Measurements from ENCODE around the gene HMGCLL1.

Gene HMGCLL1

GRCh38 chr6:55397986-55398385 lies 181.0 kb downstream of the HMGCLL1 start:
- no peaks in the 10 kb centered on the region for H3K79me2 ChIP-seq (ENCODE audit: control insufficient read depth, insufficient read depth, low read length, unreplicated experiment)
- no peaks in the 10 kb centered on the region for H3K36me3 ChIP-seq (ENCODE audit: insufficient read depth, low read length)
- H3K27ac ChIP-seq (ENCODE audit: low read depth, low read length): no peak overlapping the region
- H3K27me3 ChIP-seq (ENCODE audit: insufficient read depth, low read length): peaks cover 19% of the 10 kb centered on the region
- H2AFZ ChIP-seq (ENCODE audit: low read length, unreplicated experiment): no peak overlapping the region
- H3K4me3 ChIP-seq (ENCODE audit: low read depth, low read length): no peak overlapping the region
- no peaks in the 10 kb centered on the region for H3K4me1 ChIP-seq (ENCODE audit: control insufficient read depth, insufficient read depth, low read length, unreplicated experiment)

DNA sequence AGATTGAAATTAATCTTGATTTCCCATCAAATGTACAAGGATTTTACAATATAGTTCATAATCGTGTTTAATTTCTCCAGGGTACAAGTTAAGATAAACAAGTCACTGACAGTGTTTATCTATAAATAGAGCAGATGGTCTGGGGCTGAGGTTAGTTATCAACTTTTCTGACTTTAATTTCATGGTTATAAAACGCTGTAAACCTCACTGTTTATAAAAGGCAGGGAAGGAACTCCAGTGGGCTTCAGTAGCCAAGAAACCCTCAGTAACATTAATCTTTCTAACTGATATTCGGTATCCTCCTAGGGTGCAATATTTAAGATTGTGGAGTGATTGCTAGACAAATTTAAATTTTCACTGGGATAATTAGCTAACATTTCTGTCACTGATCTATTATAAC lies 183.1 kb downstream of the HMGCLL1 start:
- Histone ChIP-seq H3K27ac (ENCODE audit: low read depth, low read length) (no peak overlapping the region), H2AFZ (ENCODE audit: low read length, unreplicated experiment) (no peak overlapping the region), H3K36me3 (ENCODE audit: insufficient read depth, low read length) (no peaks in the 10 kb centered on the region), H3K4me3 (ENCODE audit: low read depth, low read length) (no peak overlapping the region), H3K79me2 (ENCODE audit: control insufficient read depth, insufficient read depth, low read length, unreplicated experiment) (no peaks in the 10 kb centered on the region), H3K4me1 (ENCODE audit: control insufficient read depth, insufficient read depth, low read length, unreplicated experiment) (no peaks in the 10 kb centered on the region), H3K27me3 (ENCODE audit: insufficient read depth, low read length) (peaks cover 31% of the 10 kb centered on the region)

GRCh38 chr6:55388211-55388610 lies 190.8 kb downstream of the HMGCLL1 start:
- peaks cover 68% of the 10 kb centered on the region for H3K27me3 ChIP-seq (ENCODE audit: insufficient read depth, low read length)
- H3K27ac ChIP-seq (ENCODE audit: low read depth, low read length): no peak overlapping the region
- H3K4me1 ChIP-seq (ENCODE audit: control insufficient read depth, insufficient read depth, low read length, unreplicated experiment): no peaks in the 10 kb centered on the region
- H2AFZ ChIP-seq (ENCODE audit: low read length, unreplicated experiment): no peak overlapping the region
- no peak overlapping the region for H3K4me3 ChIP-seq (ENCODE audit: low read depth, low read length)
- H3K36me3 ChIP-seq (ENCODE audit: insufficient read depth, low read length): no peaks in the 10 kb centered on the region
- no peaks in the 10 kb centered on the region for H3K79me2 ChIP-seq (ENCODE audit: control insufficient read depth, insufficient read depth, low read length, unreplicated experiment)
